Activated T-cell treated with anti-CD3 and anti-CD28 coated beads, Interleukin-2, amount 50 U/mL, for 48 hours (primary cell): ENCODE measurements around the gene NPR1.
"Not testable (repeated sequence)": the region's sequence is repeated elsewhere in the genome, so short reads cannot be mapped to it uniquely, and the experiment has no call there.

Source experiments
- DNase-seq, 2 experiments: peaks; one replicate each; pipeline ENCODE4 v3.0.0-alpha.2; 2020

Gene NPR1

DNA sequence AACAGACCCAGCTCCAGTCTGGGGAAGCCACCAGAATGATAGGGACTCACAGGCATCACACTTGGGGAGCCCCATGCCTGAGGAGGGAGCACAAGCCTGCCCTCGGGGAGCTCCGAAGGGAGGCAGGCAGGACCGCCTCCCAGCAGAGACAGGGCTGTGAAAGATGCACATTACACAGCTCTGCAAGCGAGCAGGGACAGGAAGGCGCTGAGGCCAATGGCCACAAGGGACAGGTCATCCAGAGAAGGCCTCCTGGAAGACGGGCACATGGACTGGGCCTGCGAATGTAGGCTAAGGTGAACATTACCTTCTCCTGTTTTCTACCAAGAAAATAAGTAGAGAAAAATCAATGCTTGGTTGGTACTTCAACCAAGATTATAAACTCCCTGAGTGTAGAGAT, 4.2 kb downstream of the NPR1 start:
- DNase-seq, result no peak

DNA sequence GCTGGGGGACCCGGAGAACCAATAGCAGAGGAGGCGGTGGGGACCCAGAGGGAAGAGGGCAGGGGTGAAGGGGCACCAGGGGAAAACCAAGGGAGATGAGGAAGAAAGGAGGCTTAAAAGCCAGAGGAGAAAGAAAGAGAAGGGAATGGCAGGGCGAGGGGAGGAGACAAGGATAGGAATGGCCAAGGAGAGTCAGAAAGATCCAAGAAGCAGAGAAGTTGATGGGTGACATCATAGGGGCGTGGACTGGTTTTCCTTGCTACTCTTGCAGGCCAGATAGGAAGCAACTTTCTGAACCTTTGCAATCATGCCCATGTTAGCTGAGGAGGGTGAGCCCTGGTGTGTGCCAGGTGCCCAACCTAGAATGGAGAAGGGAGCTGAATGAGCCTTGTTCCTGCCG, 5.4 kb downstream of the NPR1 start:
- no peak for DNase-seq

DNA sequence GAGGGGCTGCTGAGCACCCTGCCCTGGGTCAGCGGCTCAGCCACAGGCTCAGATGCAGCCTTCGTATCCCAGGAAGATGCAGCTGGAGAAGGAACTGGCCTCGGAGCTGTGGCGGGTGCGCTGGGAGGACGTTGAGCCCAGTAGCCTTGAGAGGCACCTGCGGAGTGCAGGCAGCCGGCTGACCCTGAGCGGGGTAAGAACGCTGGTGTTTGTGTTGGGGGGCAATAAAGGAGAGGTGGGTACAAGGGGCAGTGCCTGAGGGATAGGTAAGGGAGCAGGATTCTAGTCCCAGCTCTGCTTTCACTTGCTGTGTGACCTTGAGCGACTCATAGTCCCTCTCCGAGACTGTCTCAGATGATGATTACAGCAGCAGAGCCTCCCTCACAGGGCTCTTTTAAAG, 6.4 kb downstream of the NPR1 start:
- DNase-seq, result no peak

- DNase-seq, result no peak
These were observed 7.3 kb downstream of the NPR1 start for GRCh38 chr1:153685544-153686340.

DNA sequence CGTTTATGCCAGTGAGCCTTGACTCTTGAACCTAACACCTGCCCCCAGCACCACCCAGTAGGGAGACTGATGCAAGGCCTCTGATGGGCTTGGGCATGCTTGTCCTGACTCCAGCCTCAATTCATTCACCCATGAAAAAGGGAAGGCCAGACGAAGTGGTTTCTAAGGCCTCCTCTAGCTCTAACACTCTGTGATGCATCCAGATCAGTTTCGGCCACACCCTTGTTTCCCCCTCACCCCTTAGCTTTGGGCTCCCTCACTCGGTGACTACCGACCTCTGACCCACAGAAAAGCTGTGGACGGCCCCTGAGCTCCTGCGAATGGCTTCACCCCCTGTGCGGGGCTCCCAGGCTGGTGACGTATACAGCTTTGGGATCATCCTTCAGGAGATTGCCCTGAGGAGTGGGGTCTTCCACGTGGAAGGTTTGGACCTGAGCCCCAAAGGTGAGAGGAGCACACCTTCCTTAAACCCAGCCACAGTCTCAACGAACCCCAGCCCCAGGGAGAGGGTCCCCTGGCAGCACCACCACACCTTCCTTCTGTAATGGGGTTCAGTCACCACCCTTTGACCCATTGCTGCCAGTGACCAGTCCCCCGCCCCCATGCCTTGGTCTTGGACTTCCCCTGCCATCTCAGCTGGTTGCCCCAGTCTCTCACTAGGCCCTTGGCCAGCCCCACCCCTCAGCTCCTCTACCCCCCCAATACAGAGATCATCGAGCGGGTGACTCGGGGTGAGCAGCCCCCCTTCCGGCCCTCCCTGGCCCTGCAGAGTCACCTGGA, 9.0 kb downstream of the NPR1 start:
- no peak for DNase-seq

DNA sequence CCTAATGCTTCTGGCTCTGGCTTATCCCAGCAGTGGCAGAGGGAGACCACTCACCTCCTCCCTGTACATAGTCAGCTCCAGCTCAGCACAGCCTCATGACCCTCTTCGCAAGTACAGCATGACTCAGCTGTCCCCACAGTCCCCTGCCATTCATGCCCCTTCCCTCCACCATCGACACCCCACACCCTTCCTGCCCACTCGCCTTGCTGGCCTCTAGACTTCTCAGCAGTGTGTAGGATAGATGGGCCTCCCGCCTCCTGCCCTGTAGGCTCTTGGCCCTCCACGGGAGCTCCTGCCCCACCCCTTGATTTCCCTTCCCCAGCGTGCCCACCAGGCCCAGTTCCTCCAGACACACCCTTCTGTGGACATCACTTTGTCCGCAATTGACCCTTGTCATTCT, 9.8 kb downstream of the NPR1 start:
- no peak for DNase-seq

DNA sequence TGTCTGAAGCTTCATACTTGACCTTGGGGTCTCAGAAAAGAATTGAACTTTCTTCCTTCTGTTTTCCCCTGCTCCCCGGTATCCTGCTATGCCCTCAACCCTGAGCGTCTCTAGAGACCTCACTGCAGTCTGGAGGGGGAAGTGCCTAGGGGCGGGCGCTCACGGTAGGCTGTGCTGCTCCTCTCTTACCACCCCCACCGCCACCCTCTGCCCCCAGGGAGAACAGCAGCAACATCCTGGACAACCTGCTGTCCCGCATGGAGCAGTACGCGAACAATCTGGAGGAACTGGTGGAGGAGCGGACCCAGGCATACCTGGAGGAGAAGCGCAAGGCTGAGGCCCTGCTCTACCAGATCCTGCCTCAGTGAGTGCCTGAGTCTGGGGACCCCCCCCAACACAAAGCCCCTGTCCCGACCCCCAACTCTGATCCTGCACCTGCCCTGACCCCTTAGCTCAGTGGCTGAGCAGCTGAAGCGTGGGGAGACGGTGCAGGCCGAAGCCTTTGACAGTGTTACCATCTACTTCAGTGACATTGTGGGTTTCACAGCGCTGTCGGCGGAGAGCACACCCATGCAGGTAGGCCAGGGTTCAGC, 10.3 kb downstream of the NPR1 start:
- DNase-seq, result no peak

- DNase-seq, result no peak
These were observed 15.0 kb downstream of the NPR1 start for GRCh38 chr1:153693466-153693865.

GRCh38 chr1:153696741-153697140, 18.3 kb downstream of the NPR1 start:
- DNase-seq, result no peak

DNA sequence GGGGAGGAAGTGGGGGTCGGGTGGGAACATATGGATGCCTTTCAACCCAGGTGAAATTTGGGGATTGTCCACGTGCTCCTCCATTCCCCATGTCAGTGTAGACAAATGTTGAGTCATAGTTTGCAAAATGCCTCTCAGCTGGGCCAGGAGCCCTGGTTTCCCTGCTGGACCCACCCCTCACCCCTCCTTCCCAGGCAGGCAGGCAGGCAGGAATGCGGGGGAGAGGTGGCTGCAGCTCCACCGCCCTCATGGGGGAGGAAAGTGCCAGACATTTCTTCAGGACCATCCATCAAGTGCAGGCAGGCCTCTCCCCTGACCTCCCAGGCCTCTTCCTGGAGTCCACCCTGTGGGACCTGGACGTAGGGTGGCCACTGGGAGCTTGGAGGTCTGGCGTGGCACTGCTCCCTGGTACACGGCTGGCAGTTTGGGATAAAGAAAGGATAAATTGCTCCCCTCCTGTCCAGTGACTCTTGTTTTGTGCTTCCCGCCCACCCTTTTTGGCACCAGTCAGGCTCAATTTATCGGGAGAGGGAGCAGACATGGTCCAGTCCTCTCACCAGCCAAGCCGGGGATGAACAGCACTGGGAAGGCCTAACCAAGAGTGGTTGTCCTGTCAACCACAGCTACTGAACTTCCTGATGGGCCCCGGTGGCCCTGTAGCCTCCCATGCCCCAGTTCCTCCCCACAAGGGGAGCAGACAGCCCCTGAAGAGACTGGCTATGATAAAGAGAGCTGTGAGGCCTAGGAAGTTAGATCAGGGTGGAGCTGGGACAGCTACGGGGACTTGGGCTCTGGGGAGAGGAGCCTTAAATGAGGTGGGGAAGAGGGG, 18.9 kb downstream of the NPR1 start:
- DNase-seq, result no peak

- no peak for DNase-seq
These were observed 19.8 kb downstream of the NPR1 start for GRCh38 chr1:153698020-153698922.

DNA sequence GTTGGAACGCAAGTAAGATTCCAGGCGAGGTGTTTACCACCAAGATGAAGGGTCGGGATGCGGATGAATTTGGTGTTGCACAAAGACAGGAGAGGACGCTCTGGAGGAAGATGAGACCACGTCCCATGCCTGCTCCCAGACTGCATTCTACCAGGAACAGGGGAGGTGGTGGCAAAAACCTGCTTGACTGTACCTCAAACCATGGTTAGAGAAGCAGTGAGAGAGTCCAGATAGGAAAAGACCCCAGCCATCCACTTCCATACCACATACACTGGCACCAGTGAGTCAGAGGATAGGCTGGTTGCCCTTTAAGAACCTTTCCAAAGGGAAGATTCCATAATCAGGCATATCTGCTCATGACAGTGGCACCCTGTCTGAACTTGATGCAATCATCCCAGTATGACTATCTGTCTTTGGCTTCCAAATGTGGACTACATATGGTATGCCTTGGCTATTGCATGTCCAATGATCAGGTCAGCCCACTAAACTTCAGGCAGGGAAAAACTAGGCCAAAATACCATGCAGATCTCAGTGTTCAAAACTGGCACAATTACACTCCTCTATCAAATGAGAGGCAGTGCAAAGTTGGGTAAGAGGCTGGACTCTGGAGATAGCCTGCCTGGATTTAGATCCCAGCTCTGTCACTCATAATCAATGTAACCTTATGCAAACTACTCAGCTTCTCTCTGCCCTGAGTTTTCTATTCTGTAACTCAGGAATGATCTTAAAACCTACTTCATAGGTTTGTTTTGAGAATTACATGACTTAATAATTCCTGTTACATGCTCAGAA, 20.6 kb downstream of the NPR1 start:
- DNase-seq, result no peak

DNA sequence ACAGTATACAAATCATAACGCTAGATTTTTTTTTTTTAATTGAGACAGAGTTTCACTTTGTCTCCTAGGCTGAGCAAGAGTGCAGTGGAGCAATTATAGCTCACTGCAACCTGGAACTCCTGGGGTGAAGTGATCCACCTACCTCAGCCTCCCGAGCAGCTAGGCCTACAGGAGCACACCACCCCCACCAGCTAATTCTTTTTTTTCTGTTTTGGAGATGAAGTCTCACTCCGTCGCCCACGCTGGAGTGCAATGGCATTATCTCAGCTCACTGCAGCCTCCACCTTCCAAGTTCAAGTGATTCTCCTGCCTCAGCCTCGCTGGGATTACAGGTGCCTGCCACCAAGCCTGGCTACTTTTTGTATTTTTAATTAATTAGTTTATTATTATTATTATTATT, 21.3 kb downstream of the NPR1 start:
- DNase-seq, result no peak

GRCh38 chr1:153705484-153705883, 27.0 kb downstream of the NPR1 start:
- DNase-seq, result no peak

- no peak for DNase-seq
These were observed 32.5 kb downstream of the NPR1 start for GRCh38 chr1:153711026-153711425.

DNA sequence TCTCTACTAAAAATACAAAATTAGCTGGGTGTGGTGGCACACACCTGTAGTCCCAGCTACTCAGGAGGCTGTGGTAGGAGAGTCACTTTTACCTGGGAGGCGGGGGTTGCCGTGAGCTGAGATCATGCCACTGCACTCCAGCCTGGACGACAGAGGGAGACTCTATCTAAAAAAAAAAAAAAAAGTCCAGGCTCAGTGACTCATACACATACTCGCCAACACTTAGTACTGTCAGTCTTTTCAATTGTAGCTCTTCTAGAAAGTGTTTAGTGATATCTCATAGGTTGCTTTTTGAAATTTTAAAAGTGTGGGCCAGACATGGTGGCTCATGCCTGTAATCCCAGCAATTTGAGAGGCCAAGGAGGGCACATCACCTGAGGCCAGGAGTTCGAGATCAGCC, 37.7 kb downstream of the NPR1 start:
- not testable (repeated sequence) for DNase-seq

DNA sequence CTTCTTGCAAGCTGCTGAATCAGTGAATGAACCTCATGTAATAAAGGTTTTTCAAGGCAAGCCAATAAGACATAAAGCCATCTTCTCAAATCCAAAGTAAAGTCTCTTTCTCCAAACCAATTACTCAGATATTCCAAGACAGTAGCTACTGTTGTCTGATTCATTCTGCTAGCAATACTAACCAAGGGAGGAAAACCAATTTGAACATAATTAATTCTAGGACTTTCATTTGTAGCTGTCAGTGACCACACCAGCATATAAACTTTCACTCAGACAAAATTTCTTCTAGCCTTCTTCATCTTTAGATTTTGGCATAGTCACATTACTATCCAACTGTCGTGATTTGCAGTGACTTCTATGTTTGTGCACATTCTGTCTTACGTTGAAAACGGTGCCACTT, 38.8 kb downstream of the NPR1 start:
- DNase-seq, result no peak

DNA sequence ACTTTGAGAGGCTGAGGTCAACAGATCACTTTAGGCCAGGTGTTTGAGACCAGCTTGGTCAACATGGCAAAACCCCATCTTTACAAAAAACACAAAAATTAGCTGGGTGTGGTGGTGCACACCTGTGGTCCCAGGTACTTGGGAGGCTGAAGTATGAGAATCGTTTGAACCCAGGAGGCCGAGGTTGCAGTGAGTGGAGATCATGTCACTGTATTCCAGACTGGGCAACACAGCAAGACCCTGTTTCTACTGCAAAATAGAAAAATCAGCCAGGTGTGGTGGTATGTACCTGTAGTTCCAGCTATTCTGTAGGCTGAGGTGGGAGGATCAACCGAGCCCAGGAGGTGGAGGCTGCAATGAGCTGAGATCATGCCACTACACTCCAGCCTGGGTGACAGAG, 45.2 kb downstream of the NPR1 start:
- DNase-seq, result no peak

DNA sequence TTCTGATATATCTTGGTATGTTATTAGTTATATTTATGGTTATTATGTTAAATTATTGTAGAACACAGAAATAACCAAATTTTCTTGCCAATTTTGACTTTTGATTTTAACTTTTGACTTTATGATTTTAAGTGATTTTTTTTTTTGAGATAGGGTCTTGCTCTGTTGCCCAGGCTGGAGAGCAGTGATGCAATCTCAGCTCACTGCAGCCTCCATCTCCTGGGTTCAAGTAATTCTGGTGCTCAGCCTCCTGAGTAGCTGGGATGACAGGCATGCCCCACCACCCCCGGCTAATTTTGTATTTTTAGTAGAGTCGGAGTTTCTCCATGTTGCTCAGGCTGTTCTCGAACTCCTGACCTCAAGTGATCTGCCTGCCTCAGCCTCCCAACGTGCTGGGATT, 46.1 kb downstream of the NPR1 start:
- DNase-seq, result not testable (repeated sequence)

- peak; percentile 99 for DNase-seq
These were observed 49.2 kb downstream of the NPR1 start, which contains the start of gene INTS3 for GRCh38 chr1:153727463-153728304. Gene INTS3 (plus strand): TSS chr1:153728050. CDS start chr1:153728635, 585 bp downstream.
